Endothelial cell of umbilical vein (primary cell): ENCODE measurements around the gene MAML2. TPM values are rescaled to one million over a fixed set of nuclear protein-coding genes. Genes with fewer than 3 reads are reported as not detected.

Experiments
- BruUV-seq: library from RNA; stranded (reverse); fragments of 400-500 nt; replicated peaks from 2 replicates; lab custom pipeline; 2021; lab: Mats Ljungman, UMichigan
- CTCF ChIA-PET: fragments of 300-600, 350-600 bp; sonication (Branson Sonifier 250); formaldehyde crosslinking; loops from one replicate; lab custom pipeline; 2021; ENCODE audit warnings: antibody characterized with exemption, inconsistent platforms; lab: Charles Lee
- POLR2A ChIA-PET: fragments of 300-600, 350-600 bp; sonication (Branson Sonifier 250); formaldehyde crosslinking; loops from one replicate; lab custom pipeline; 2021; ENCODE audit warnings: antibody characterized with exemption, inconsistent platforms; lab: Charles Lee
- DNase-seq: peaks from one replicate; pipeline ENCODE4 v3.0.0-alpha.2; 2011; ENCODE audit warnings: low read depth, low spot score
- FAIRE-seq: peaks from 2 replicates; lab custom pipeline; 2011; peaks lifted over from hg19 to GRCh38; lab: Jason Lieb, UNC
- H2AFZ ChIP-seq: 2 replicates; pipeline ENCODE4 v1.6.0; 2012; ENCODE audit warnings: low read depth, low read length, control low read depth, inconsistent platforms
- H3K27ac ChIP-seq: 2 replicates; pipeline ENCODE4 v1.5.1; 2011; ENCODE audit warnings: low read depth, mild to moderate bottlenecking, control low read depth, low read length, moderate library complexity; ENCODE audit not compliant: insufficient read depth
- H3K27me3 ChIP-seq, 2 experiments: 2 replicates each; pipeline versions ENCODE4 v1.6.0 to v1.6.1; 2011; ENCODE audit warnings: low read length in 2 of 2, mixed read lengths in 1 of 2; ENCODE audit not compliant: control insufficient read depth in 2 of 2, insufficient read depth in 2 of 2
- H3K36me3 ChIP-seq, 2 experiments: 2 replicates in 1 of 2; 3 replicates in 1 of 2; pipeline ENCODE4 v1.5.1; 2011; ENCODE audit warnings: low read length in 2 of 2, mild to moderate bottlenecking in 1 of 2, moderate library complexity in 1 of 2; ENCODE audit not compliant: control insufficient read depth in 2 of 2, insufficient read depth in 2 of 2; ENCODE audit errors: extremely low read depth in 1 of 2
- H3K4me1 ChIP-seq: 3 replicates; pipeline ENCODE4 v1.5.1; 2011; ENCODE audit warnings: mild to moderate bottlenecking, low read length; ENCODE audit not compliant: control insufficient read depth, insufficient read depth; ENCODE audit errors: extremely low read depth
- H3K4me2 ChIP-seq: 2 replicates; pipeline ENCODE4 v1.6.1; 2011; ENCODE audit warnings: low read length, control low read depth, mixed read lengths; ENCODE audit not compliant: insufficient read depth
- H3K4me3 ChIP-seq, 3 experiments: fragments of 200-600 bp in 1 of 3; sonication (generic), shearing (Covaris generic) in 1 of 3; replicated peaks in 1 of 3; 2 replicates each; pipeline ENCODE4 v1.5.1; 2011 to 2016; ENCODE audit warnings: control low read depth in 3 of 3, low read length in 3 of 3, mild to moderate bottlenecking in 2 of 3, inconsistent platforms in 1 of 3, low read depth in 1 of 3, moderate library complexity in 1 of 3; ENCODE audit not compliant: insufficient read depth in 1 of 3
- H3K79me2 ChIP-seq: 2 replicates; pipeline ENCODE4 v1.6.0; 2012; ENCODE audit warnings: low read length, inconsistent platforms; ENCODE audit not compliant: control insufficient read depth, insufficient read depth
- H3K9ac ChIP-seq: replicated peaks from 2 replicates; pipeline ENCODE3; 2011; ENCODE audit warnings: low read length, control low read depth; ENCODE audit not compliant: insufficient read depth; ENCODE audit errors: extremely low read depth
- H3K9me1 ChIP-seq: replicated peaks from 3 replicates; pipeline ENCODE4 v1.6.0; 2011; ENCODE audit warnings: mild to moderate bottlenecking, low read length; ENCODE audit not compliant: control insufficient read depth, insufficient read depth; ENCODE audit errors: extremely low read depth
- H3K9me3 ChIP-seq: replicated peaks from 2 replicates; pipeline ENCODE4 v1.5.1; 2012; ENCODE audit warnings: low read length, inconsistent platforms; ENCODE audit not compliant: control insufficient read depth, insufficient read depth
- H4K20me1 ChIP-seq: replicated peaks from 2 replicates; pipeline ENCODE3; 2011; ENCODE audit warnings: mild to moderate bottlenecking, low read length; ENCODE audit not compliant: control insufficient read depth, insufficient read depth; ENCODE audit errors: extremely low read depth
- CTCF ChIP-seq, 2 donors: IDR thresholded peaks; 1 replicate in 1 of 2; 2 replicates in 1 of 2; pipeline ENCODE4 v1.5.1; 2011; ENCODE audit warnings: low read length in 2 of 2, mild to moderate bottlenecking in 2 of 2, moderate library complexity in 2 of 2, control low read depth in 1 of 2, inconsistent platforms in 1 of 2, low read depth in 1 of 2; ENCODE audit not compliant: insufficient read depth in 1 of 2; ENCODE audit errors: extremely low read depth in 1 of 2
- EZH2 ChIP-seq: IDR thresholded peaks from 2 replicates; pipeline ENCODE4 v1.6.1; 2012; ENCODE audit warnings: borderline replicate concordance, low read depth, mild to moderate bottlenecking, moderate library complexity, low read length, inconsistent platforms; ENCODE audit not compliant: severe bottlenecking
- FOS ChIP-seq: IDR thresholded peaks from 2 replicates; pipeline ENCODE4 v1.6.1; 2011; ENCODE audit warnings: mild to moderate bottlenecking, low read length, moderate library complexity, borderline replicate concordance; ENCODE audit not compliant: insufficient read depth
- JUN ChIP-seq: IDR thresholded peaks from 2 replicates; pipeline ENCODE4 v1.6.1; 2011; ENCODE audit warnings: borderline replicate concordance, low read depth; ENCODE audit not compliant: insufficient read length, insufficient read depth
- MAX ChIP-seq: IDR thresholded peaks from 2 replicates; pipeline ENCODE4 v1.6.1; 2011; ENCODE audit not compliant: insufficient read depth, insufficient read length
- POLR2A ChIP-seq: IDR thresholded peaks from 2 replicates; pipeline ENCODE4 v1.6.1; 2012; ENCODE audit warnings: low read depth, mild to moderate bottlenecking, control low read depth, low read length
- POLR2AphosphoS5 ChIP-seq: IDR thresholded peaks from 2 replicates; pipeline ENCODE4 v1.6.1; 2012; ENCODE audit warnings: low read depth, mild to moderate bottlenecking, control low read depth, low read length, moderate library complexity; ENCODE audit not compliant: insufficient read depth
- dilution Hi-C: fragments of 300-500 bp; cut with MboI; formaldehyde crosslinking; loops from one replicate; pipeline ENCODE4 v1.15.0; 2019; ENCODE audit warnings: low sequenced_read_pairs; ENCODE audit not compliant: extremely low pct_ligation_motif_present
- intact Hi-C: fragments of 100-400 bp; cut with micrococcal nuclease; formaldehyde crosslinking; loops from one replicate; pipeline ENCODE4 v1.10.0; 2022
- polyA plus RNA-seq, 4 experiments: library from polyadenylated mRNA; depleted of rRNA in 3 of 4; stranded (reverse) in 3 of 4; unstranded in 1 of 4; fragments of >200 nt; gene quantifications; 2 replicates each; pipeline versions ENCODE4 v1.2.1 to v1.2.3, GENCODE V29; 2011 to 2012; ENCODE audit warnings: missing spikeins in 1 of 4
- total RNA-seq: library from RNA; stranded (reverse); gene quantifications from 2 replicates; pipeline ENCODE4 v1.2.3, GENCODE V29; 2021

The MAML2 gene
- total and polyA plus RNA-seq, 2 donors (not counting 3 experiments of a cell fraction or from before 2014, with no cell fraction given): 12.4 to 16.8 TPM

GRCh38 chr11:96057502-96057901, 285.5 kb downstream of the MAML2 start:
- no peak for DNase-seq
- Histone ChIP-seq H3K36me3 (no peaks in the 10 kb centered on the region), H3K9me1 (no peaks in the 10 kb centered on the region), H3K9ac (no peak overlapping the region), H3K4me2 (no peak overlapping the region), H3K4me3 (no peak overlapping the region), H2AFZ (no peak overlapping the region), H3K9me3 (no peaks in the 10 kb centered on the region), H4K20me1 (no peaks in the 10 kb centered on the region), H3K27ac (no peak overlapping the region), H3K4me1 (peaks cover 25% of the 10 kb centered on the region), H3K79me2 (no peaks in the 10 kb centered on the region), H3K27me3 (no peaks in the 10 kb centered on the region)
- no peak for FAIRE-seq
- intact Hi-C loops (no loop called here), dilution Hi-C loops (no loop called here)
- POLR2A ChIA-PET: no interaction called here
- TF ChIP-seq FOS (no peak), EZH2 (no peak), JUN (no peak), POLR2A (no peak), MAX (no peak), POLR2AphosphoS5 (no peak), CTCF (IDR thresholded peaks at IDR 0.05; ENCODE audit: extremely low read depth in 1 of 2, insufficient read depth in 1 of 2, low read depth in 1 of 2, low read length in 2 of 2) (no peak)
- no TSS peak for BruUV-seq
- CTCF ChIA-PET: interaction anchor here (7.2 kb wide), 1 partner anchor 283 kb away, joined by 215 read pairs; the partner anchor contains the start of gene MAML2
